ENCODE results near the gene CFAP68.
A peak's percentile ranks its signal among the peaks of the same experiment; 100 is the strongest.

Gene CFAP68

DNA sequence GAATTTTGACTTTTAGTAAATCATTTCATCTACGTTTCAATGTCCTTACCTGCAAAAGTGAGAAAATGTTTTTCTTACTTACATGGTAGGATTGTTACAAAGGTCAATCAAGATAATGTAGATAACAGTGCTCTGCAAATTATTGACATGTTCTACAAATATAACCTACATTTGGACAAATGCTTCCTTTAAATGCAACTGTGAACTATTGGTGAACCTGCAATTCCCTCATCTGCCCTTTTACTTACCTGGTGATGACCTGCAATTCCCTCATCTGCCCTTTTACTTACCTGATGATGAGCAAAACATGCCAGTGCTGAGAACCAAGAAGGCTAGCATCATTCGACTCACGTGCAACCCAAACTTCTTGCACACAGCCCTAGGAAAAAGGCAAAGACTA lies 19.1 kb upstream of the CFAP68 start:
- DNase-seq (ENCODE audit: extremely low read depth, low read depth) = no peak
- H3K4me3 ChIP-seq (replicated peaks; ENCODE audit: low read depth, low read length) = no peak overlapping the region
- TF ChIP-seq, protein P1, sequence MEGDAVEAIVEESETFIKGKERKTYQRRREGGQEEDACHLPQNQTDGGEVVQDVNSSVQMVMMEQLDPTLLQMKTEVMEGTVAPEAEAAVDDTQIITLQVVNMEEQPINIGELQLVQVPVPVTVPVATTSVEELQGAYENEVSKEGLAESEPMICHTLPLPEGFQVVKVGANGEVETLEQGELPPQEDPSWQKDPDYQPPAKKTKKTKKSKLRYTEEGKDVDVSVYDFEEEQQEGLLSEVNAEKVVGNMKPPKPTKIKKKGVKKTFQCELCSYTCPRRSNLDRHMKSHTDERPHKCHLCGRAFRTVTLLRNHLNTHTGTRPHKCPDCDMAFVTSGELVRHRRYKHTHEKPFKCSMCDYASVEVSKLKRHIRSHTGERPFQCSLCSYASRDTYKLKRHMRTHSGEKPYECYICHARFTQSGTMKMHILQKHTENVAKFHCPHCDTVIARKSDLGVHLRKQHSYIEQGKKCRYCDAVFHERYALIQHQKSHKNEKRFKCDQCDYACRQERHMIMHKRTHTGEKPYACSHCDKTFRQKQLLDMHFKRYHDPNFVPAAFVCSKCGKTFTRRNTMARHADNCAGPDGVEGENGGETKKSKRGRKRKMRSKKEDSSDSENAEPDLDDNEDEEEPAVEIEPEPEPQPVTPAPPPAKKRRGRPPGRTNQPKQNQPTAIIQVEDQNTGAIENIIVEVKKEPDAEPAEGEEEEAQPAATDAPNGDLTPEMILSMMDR (IDR thresholded peaks at IDR 0.05; ENCODE audit: low read depth, low read length, missing control alignments) = no peak

DNA sequence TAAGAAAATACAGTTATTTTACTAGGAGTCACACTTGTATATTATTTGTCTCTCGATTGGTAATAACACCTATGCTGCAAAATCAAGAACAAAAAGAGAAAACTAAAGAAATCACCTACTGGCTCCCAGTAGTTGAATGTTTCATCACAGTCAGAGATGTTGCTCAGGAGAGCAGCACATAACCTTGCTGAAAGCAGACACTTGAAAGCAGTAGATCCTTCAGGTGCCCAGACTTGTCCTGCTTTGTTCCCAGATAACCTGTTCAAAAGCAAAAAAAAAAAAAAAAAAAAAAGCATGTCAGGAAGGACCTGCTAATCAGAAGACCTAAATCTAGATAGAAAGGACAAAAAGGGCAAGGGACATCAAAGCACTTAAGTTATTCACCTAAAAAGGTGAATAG lies 9.2 kb upstream of the CFAP68 start:
- DNase-seq (ENCODE audit: extremely low read depth, low read depth) = no peak
- TF ChIP-seq, protein P1 (IDR thresholded peaks at IDR 0.05; ENCODE audit: low read depth, low read length, missing control alignments) = no peak
- peak overlapping the region; percentile 63; the same call in 1 of the 2 replicates for H3K4me3 ChIP-seq (replicated peaks; ENCODE audit: low read depth, low read length)

DNA sequence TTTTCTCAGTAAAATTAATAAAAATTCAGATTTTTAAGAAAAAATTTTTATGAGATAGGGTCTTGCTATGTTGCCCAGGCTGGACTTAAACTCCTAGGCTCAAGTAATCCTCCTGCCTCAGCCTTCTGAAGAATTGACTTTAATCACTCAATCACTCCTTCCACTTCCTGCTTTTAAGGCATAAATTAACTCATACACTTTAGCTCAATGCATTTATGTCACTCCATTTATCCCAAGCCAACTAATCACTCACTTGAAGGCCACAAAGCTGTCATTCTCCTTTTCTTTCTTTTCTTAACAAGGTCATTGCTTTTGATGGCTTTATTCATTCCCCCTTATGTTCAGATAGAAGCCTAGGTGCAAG lies 8.8 kb upstream of the CFAP68 start:
- TF ChIP-seq, protein P1 (IDR thresholded peaks at IDR 0.05; ENCODE audit: low read depth, low read length, missing control alignments) = no peak
- peak overlapping the region; percentile 63 for H3K4me3 ChIP-seq (replicated peaks; ENCODE audit: low read depth, low read length)
- no peak for DNase-seq (ENCODE audit: extremely low read depth, low read depth)

DNA sequence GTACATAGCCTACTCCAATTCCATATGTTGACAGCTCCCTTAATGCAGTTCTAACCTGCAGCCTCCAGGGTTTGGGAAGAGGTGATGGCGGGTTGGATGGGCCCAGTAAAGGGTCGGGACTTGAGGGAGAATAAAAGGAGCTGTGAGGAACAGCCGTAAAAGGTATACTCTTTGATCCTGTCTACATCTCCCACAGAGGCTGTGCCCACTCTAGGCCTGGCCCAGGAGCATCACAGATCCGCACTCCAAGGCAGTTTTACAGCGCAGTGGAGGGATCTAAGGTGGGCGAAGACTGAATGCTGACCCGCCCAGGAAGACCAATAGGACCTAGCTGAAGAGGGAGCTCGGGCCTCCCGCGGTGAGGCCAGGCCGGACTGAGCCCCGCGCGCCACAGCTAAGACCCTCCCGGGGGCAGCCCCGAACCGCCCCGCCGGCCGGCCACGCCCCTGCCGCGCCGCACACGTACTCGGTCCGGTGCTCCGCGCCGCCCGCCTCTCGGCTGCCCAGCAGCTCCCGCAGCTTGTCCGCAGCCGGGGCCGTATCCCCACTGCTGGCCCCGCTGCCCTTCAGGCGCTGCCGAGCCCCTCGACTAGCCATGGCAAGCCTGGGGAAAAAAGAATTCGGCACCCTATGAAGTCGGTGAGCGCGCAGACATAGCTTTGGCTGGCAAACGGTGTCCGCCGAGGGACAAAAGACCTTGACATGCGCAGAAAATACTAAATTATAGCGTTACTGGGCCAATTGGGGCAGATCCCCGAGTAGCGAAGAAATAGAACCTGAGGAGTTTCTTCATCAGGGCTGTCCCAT lies 8.3 kb upstream of the CFAP68 start, which contains the start of gene ALG9:
Gene ALG9 (minus strand): TSS at position 696 of the 807 bp plus-strand sequence. CDS start 99 bp downstream, at position 597.
- H3K4me3 ChIP-seq (replicated peaks; ENCODE audit: low read depth, low read length) = peak within 1 kb of the TSS; percentile 63
- TF ChIP-seq, protein P1 (IDR thresholded peaks at IDR 0.05; ENCODE audit: low read depth, low read length, missing control alignments) = peak; percentile 17
- peak; percentile 60 for DNase-seq (ENCODE audit: extremely low read depth, low read depth)

DNA sequence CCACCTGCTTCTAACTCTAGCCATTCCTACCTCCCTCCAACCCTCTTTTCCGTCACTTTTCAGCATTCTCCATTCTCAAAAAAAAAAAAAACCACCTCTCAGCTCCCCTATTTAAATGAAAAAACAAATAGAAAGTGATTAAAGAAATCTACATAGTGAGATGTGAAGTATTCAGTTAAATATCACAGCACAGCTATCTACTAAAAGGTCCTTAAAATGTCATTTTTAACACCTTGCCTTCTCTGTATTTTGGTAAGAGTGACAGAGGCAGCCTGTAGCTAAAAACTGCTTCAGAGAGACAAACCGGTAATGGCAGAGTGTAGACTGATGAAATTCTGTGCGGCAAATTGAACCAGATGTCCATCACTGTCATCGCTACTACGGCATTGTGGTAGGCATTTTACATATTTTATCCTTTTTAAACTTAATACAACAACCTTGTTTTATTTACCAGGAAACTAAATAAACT lies 7.6 kb upstream of the CFAP68 start:
- H3K4me3 ChIP-seq (replicated peaks; ENCODE audit: low read depth, low read length) = peak overlapping the region; percentile 63
- no peak for DNase-seq (ENCODE audit: extremely low read depth, low read depth)
- TF ChIP-seq, protein P1 (IDR thresholded peaks at IDR 0.05; ENCODE audit: low read depth, low read length, missing control alignments) = no peak

DNA sequence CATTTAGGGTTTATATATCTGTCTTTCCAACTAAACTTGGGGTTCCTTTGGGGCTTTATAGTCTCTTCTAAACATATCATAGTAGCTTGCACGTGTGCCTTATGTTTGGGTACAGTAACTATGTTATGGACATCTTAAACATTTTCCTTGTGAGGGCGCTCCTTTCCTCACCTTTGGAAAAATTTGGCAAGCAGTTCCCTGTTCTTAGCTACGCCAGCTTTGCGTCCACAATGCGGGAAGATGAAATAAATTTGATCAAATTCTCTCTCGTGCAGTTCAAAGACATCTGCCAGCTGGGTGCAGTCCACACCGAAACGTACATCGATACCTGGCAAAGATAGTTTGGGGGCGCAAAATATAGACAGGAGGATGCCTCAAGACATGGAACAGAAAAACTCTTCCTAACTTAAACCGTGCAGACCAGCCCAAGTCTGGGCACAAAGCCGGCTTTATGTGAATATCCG lies 924 bp upstream of the CFAP68 start:
- TF ChIP-seq, protein P1 (IDR thresholded peaks at IDR 0.05; ENCODE audit: low read depth, low read length, missing control alignments) = no peak
- DNase-seq (ENCODE audit: extremely low read depth, low read depth) = peak; percentile 15

More for the DNA sequence above, 924 bp upstream of the CFAP68 start:
- H3K4me3 ChIP-seq (replicated peaks; ENCODE audit: low read depth, low read length) = peak overlapping the region; percentile 74
